Parathyroid adenoma (tissue), 2 donors: Measurements from ENCODE around the gene NEDD4L.

Source experiments
- H2AFZ ChIP-seq: fragments of 300-600 bp; sonication (generic); one replicate; pipeline ENCODE4 v1.7.0; 2017; ENCODE audit warnings: antibody characterized with exemption, mild to moderate bottlenecking
- H3K27ac ChIP-seq: fragments of 300-600 bp; sonication (generic); one replicate; pipeline ENCODE4 v1.7.0; 2017
- H3K27me3 ChIP-seq: fragments of 300-600 bp; sonication (generic); one replicate; pipeline ENCODE4 v1.7.0; 2017; ENCODE audit warnings: low read length; ENCODE audit not compliant: control insufficient read depth, insufficient read depth
- H3K36me3 ChIP-seq: fragments of 300-600 bp; sonication (generic); one replicate; pipeline ENCODE4 v1.7.0; 2017; ENCODE audit warnings: low read length; ENCODE audit not compliant: control insufficient read depth, insufficient read depth
- H3K4me1 ChIP-seq: fragments of 300-600 bp; sonication (generic); one replicate; pipeline ENCODE4 v1.7.0; 2017; ENCODE audit warnings: control low read depth
- H3K4me2 ChIP-seq: fragments of 300-600 bp; sonication (generic); one replicate; pipeline ENCODE4 v1.7.0; 2017; ENCODE audit warnings: low read length
- H3K4me3 ChIP-seq: fragments of 300-600 bp; sonication (generic); one replicate; pipeline ENCODE4 v1.7.0; 2017; ENCODE audit warnings: low read depth, low read length
- H3K79me2 ChIP-seq: fragments of 300-600 bp; sonication (generic); one replicate; pipeline ENCODE4 v1.7.0; 2017; ENCODE audit warnings: control low read depth
- H3K9ac ChIP-seq: fragments of 300-600 bp; sonication (generic); one replicate; pipeline ENCODE4 v1.7.0; 2017; ENCODE audit warnings: mild to moderate bottlenecking
- H3K9me3 ChIP-seq: fragments of 300-600 bp; sonication (generic); one replicate; pipeline ENCODE4 v1.7.0; 2017; ENCODE audit warnings: low read length; ENCODE audit not compliant: control insufficient read depth
- TF ChIP-seq, protein P1 (sequence below): fragments of 300-600 bp; sonication (generic); IDR thresholded peaks from one replicate; pipeline ENCODE4 v1.7.0; 2017; ENCODE audit warnings: antibody characterized with exemption, mild to moderate bottlenecking
- donor health status: primary hyperparathyroidism.

Gene NEDD4L

DNA sequence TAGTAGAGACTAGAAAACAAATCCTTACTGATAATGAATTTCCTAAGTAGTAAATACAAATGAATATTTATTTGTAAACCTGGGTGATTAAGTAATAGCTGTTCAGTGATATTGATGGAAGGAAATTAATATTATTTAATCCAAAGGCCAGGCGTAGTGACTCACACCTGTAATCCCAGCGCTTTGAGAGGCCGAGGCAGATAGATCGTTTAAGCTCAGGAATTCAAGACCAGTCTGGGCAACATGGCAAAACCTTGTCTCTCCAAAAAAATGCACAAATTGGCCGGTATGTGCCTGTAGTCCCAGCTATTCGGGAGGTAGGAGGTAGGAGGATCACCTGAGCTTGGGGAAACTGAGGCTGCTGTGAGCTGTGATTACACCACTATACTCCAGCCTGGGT lies 228.2 kb downstream of the NEDD4L start:
- H3K4me3 ChIP-seq, result no peak overlapping the region
- H3K4me2 ChIP-seq, result no peak overlapping the region
- no peaks in the 10 kb centered on the region for H3K9me3 ChIP-seq
- H3K36me3 ChIP-seq, result no peaks in the 10 kb centered on the region
- no peaks in the 10 kb centered on the region for H3K4me1 ChIP-seq
- no peak overlapping the region for H2AFZ ChIP-seq
- H3K27me3 ChIP-seq, result no peaks in the 10 kb centered on the region
- TF ChIP-seq, protein P1, sequence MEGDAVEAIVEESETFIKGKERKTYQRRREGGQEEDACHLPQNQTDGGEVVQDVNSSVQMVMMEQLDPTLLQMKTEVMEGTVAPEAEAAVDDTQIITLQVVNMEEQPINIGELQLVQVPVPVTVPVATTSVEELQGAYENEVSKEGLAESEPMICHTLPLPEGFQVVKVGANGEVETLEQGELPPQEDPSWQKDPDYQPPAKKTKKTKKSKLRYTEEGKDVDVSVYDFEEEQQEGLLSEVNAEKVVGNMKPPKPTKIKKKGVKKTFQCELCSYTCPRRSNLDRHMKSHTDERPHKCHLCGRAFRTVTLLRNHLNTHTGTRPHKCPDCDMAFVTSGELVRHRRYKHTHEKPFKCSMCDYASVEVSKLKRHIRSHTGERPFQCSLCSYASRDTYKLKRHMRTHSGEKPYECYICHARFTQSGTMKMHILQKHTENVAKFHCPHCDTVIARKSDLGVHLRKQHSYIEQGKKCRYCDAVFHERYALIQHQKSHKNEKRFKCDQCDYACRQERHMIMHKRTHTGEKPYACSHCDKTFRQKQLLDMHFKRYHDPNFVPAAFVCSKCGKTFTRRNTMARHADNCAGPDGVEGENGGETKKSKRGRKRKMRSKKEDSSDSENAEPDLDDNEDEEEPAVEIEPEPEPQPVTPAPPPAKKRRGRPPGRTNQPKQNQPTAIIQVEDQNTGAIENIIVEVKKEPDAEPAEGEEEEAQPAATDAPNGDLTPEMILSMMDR, result no peak
- no peak overlapping the region for H3K27ac ChIP-seq
- H3K79me2 ChIP-seq, result no peaks in the 10 kb centered on the region
- H3K9ac ChIP-seq, result no peak overlapping the region

DNA sequence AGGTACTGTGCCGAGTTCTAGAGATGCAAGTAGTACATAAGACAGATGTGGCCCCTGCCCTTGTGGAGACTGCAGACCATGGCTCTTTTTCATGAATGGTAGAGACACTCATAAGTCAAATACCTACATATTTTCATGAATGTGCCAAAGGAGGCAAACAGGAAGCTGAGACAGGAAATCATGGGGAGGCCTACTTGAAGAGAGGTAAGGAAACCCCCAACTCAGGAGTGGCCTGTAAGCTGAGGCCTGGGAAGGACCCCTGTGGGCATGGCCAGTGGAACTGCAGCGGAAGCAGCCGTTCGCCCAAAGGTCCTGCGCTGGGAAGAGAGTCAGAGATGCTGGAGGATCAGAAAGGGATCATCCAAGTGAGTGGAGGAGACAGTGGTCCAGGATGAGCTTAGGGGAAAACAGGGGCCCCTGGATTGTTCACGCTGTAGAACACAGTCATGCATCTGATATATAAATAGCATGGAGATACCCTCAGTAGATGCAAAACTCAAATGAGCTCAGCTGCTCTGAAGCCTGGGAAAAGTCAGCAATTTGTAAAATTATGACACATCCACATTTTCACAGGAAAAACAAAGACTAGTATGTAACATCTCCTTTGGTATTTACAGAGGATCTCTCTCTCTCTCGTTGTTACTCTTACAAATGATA lies 228.9 kb downstream of the NEDD4L start:
- no peaks in the 10 kb centered on the region for H3K9me3 ChIP-seq
- TF ChIP-seq, protein P1, result no peak
- H3K4me1 ChIP-seq, result no peaks in the 10 kb centered on the region
- H3K9ac ChIP-seq, result no peak overlapping the region
- no peak overlapping the region for H2AFZ ChIP-seq
- no peaks in the 10 kb centered on the region for H3K36me3 ChIP-seq
- no peak overlapping the region for H3K4me3 ChIP-seq
- no peaks in the 10 kb centered on the region for H3K27me3 ChIP-seq
- no peak overlapping the region for H3K4me2 ChIP-seq
- H3K79me2 ChIP-seq, result no peaks in the 10 kb centered on the region
- no peak overlapping the region for H3K27ac ChIP-seq

DNA sequence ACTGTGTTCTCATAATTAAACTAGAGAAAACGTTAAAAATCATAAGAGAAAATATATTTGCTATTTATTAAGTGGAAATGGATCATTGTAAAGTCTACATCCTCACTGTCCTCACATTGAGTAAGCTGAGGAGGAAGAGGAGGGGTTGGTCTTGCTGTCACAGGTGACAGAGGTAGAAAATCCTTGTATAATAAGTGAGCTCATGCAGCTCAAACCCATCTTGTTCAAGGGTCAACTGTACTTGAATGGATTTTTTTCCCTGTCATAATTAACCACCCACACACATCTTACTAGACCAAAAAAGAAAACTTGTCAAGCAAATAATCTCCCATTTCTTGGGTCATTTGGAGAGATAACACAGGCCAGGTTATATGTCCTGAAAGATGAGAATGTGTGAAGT lies 231.2 kb downstream of the NEDD4L start:
- H3K4me3 ChIP-seq, result no peak overlapping the region
- H3K9me3 ChIP-seq, result no peaks in the 10 kb centered on the region
- H2AFZ ChIP-seq, result no peak overlapping the region
- H3K27me3 ChIP-seq, result no peaks in the 10 kb centered on the region
- H3K9ac ChIP-seq, result no peak overlapping the region
- no peak overlapping the region for H3K27ac ChIP-seq
- no peaks in the 10 kb centered on the region for H3K36me3 ChIP-seq
- TF ChIP-seq, protein P1, result no peak
- no peaks in the 10 kb centered on the region for H3K4me1 ChIP-seq
- H3K79me2 ChIP-seq, result no peaks in the 10 kb centered on the region
- H3K4me2 ChIP-seq, result no peak overlapping the region

DNA sequence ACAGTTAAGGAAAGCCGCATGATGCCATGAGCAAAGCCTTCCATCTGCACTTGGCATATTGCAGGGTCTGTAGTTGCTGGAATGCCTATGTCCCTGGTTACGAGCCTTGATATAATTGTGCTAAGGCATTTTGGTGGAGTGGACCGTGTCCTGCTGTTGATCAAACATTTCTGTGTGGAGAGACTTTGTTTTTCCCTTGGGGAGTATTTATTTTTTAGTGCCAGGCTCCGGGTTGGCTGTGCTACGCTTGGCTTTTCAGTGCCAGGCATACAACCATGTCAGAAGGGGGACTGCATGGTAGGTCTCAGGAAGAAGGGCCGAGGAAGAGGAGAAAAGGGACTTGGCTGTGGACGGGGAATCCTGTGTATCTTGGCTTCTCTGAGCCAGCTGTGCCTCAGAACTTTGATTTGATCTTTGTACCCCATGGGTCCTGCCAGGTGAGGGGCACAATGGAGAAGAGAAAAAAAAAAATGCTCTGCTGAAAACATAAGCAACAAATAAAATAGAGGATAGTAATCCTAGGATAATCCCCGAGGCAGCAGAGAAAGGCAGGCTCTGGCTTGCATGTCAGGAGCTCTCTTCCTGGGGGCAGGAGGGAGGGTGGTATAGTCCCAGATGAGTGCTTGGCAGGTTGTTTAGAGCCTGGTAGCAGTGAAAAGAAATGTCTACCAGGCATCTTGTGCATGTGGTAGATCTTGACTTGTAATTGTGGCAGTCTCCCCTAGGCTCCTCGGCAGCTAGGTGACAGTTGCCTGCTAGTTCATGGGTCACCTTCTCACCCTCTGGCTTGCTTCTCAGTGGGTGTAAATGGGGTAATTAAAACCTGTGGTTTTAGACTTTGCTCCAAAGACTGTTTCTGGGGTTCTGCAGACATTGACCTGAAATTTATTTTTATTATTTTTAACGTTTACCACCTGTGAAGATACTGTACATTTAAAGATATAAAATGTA lies 233.0 kb downstream of the NEDD4L start:
- Histone ChIP-seq H3K4me1 (no peaks in the 10 kb centered on the region), H3K4me2 (no peak overlapping the region), H3K9ac (no peak overlapping the region), H3K27me3 (no peaks in the 10 kb centered on the region), H3K27ac (no peak overlapping the region), H2AFZ (no peak overlapping the region), H3K36me3 (no peaks in the 10 kb centered on the region), H3K79me2 (no peaks in the 10 kb centered on the region), H3K9me3 (no peaks in the 10 kb centered on the region), H3K4me3 (no peak overlapping the region)
- TF ChIP-seq, protein P1, result no peak
